ENCODE results near the gene CAMK2G.

CAMK2G gene

DNA sequence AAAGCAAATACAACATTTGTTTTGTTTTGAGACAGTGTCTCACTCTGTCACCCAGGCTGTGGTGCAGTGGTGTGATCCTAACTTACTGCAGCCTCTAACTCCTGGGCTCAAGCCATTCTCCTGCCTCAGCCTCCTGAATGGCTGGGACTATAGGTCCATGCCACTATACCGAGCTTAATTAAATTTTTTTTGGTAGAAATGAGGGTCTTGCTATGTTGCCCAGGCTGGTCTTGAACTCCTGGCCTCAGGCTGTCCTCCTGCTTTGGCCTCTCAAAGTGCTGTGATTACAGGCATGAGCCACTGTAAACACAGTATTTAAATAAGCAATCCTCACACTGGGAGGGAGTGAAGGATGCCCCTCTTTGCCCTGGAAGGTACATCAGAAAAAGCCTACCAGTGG is 4.0 kb upstream of the CAMK2G start:
- DNase-seq = no peak

DNA sequence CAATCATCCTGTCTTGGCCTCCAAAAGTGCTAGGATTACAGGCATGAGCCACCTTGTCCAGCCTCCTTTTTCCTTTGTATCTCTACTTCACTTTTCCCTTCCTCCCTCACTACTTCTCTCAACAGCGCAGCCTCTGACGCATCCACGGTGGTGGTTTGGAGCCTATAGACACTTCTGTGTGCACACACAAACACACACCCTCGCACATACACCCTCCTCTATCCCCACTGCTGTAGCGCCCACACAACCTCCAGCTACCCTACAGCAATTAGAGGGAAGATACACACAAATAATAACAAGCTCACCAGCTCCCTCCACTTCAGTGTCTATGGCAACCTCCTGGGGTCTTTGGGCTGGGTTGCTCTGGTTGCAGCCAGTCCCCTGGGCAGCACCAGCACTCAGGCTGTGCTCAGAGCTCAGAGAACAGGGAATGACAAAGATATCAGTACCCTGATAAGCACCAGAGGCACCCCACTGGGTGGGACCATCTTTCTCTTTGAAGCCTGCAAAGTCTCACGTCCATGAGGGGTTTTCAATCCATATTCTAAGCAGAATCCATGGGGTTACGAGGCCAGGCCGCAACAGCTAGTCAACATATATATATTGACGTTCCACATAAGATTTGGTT is 3.3 kb upstream of the CAMK2G start:
- no peak for DNase-seq

DNA sequence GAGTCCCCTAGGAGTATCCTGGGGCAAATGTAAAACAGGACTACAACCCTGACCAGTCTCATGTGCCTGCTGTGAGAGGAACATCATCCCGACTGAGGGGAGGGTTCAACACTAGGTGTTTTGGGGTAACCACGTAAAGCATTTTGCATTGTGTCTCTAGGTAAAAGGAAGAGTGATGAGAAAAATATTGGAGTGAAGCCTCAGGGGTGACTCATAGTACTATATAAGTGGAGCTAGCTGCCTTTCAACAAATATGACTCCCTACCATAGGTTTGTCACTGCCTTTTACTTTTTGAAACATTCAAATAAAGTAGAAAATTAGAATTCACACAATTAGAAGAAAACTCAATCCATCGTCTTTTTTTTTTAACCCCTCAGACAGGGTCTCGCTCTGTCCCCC is 2.6 kb upstream of the CAMK2G start:
- DNase-seq = peak; percentile 48

DNA sequence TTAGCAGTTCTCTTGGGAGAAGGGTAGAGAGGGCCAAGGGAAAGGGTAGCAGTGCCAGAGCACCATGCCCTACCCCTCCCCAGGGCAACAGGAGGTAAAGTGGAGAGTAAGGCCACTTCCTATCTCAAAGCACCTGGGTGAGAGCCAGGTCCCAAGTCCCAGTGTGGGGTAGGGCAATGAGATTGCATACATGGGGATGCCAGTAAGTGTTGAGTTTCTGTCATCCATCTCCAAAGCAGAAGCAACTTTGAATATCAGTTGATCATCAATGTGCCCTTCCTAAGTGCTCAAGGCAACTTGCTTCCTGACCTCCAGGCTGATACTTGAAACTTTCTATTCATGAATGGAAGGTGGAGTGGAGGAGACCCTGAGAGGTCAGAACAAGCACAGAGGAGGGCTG is 2.2 kb upstream of the CAMK2G start:
- DNase-seq = no peak

DNA sequence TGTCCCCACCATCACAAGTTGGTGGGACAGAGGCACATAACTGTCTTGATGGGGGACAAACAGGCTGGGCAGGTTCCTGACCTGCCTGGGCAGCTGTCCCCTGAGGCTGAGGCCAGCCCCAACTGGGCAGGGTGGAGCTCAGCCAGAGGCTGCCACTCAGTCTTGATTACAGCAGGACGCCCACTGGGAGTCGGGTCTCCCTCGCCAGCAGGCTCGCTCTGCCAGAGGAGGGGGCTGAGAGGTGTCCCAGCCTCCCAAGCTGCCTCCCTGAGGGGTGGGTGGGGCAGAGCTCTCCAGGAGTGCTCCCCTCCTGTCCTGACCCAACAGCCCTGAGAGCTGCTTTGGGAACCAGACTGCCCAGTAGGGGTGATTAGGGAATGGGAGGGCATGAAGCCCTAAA is 1.8 kb upstream of the CAMK2G start:
- DNase-seq = no peak

DNA sequence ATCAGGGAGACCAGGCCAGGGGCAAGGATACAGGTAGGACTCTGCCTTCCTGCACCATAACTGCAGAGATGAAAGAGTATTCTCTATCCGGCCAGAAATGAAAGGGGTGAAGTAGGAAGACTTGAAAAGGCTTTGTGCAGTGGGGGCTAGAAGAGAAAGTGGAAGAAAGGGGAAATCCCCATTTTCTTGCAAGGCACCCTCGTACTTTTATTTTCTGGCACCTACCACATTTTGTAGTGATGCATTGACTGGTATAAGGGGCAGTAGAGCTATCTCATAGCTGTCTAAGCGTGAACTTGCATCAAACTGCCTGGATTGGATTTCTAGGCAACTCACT is 752 bp upstream of the CAMK2G start:
- DNase-seq = no peak

DNA sequence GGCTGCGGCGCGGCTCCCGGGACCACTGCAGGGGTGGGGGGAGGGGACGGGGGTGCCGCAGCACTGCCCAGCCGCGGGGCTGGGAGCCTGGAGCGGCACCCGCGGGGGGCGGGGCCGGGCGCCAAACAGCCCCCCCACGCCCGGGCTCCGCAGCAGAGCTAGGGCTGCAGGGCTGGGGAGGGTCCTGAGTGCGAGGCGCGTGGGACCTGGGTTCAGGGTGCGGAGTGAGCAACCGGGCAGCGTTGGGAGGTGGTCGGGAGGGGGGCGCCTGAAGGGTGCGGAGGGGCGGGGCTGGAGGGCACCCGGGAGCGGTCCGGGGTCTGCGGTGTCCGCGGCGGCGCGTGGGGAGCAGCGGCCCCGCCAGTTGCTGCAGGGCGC is 528 bp downstream of the CAMK2G start:
- DNase-seq = no peak

DNA sequence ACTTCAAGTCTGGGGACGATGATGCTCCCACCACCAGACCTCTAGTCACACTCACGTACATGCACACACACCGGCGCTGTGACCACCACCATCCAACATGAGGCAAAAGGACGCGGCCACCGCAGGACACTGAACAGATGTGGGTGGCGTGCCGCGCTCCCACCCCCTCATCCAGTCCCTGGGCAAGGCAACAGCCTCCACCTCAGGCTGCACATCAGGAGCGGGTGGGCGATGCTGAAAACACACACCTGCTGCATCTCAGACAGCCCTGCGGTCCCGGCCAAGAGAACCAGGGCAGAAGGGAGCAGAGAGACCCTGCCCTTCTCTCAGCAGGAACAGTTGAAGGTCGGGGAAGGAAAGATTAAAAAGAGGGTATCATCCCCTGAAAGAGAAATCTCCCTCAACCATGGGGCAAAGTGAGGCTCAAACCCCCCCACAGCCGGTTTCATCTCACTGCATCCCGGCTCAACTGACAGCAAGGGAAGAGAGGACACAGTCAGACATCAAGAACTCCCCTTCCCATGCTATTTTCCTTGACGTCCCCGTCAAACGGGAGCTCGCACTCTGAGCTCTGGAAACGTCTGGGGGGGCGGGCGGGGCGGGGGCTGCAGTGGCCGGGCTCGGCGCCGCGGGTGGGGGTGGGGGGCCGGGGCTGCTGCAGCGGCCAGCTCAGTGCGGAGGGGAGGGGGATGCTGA is 1.1 kb downstream of the CAMK2G start:
- DNase-seq = no peak

DNA sequence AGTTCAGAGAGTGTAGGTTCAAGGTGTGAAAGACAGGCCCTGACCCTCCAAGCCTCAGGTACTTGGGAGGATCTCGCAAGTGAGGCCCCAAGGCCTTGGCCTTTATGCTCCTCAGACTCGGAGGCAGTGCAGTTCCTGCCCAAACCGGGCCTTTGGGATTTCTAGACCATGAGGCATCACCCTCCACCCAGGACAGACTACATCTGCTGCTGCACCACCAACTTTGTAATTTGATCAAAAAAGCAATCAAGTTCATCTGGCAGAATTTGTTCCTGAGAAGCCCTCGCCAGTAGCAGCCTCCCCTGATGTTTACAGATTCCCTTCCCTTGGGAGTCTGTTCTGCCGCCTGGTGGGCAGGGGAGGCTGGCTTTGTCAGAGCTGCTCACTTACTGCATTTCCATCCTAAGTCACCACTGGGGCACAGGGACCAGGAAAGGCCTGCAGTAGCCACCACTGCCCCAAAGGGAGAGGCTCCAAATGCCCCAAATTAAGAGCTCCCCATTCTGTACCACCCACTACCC is 2.1 kb downstream of the CAMK2G start:
- peak; percentile 48 for DNase-seq

DNA sequence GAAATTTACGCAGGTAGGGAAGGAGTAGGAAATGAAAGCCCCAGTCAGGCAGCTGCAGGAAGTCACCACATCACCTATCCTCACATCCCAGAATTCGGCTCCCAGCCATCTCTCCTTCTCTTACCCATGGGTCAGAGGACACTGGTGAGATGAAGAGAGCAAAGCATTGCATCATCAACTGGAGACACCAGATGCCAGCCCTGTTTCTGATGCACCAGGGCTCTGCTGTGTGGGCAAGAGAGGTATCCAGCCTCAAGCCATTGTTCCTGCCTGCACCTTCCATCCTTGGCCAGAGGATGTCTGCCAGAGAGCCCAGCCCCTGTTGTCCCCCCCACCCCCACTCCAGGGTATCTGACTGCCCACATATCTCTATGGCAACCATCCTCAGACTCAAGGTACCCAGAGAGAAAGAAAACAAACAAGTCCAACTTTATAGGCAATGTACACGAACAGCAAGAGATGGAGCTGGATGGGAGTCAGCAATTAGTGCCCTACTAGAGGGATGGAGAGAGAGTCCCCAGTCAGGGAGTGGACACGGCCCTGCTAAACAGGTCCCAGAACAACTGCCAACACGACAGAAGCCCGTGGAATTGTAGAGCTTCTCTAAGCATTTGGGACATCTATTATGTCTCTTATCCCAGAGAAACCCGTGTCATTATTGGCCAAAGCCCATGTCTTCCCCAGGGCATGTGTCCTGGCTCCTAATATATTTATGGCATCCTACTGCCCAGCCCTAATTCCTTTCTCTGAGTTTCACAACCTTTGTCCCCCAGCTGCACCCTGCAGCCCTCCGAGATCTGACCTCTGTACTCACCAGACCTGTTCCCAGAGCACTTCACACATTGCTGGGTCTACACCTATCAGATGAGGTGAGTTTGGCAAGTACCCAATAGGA is 2.8 kb downstream of the CAMK2G start:
- no peak for DNase-seq

DNA sequence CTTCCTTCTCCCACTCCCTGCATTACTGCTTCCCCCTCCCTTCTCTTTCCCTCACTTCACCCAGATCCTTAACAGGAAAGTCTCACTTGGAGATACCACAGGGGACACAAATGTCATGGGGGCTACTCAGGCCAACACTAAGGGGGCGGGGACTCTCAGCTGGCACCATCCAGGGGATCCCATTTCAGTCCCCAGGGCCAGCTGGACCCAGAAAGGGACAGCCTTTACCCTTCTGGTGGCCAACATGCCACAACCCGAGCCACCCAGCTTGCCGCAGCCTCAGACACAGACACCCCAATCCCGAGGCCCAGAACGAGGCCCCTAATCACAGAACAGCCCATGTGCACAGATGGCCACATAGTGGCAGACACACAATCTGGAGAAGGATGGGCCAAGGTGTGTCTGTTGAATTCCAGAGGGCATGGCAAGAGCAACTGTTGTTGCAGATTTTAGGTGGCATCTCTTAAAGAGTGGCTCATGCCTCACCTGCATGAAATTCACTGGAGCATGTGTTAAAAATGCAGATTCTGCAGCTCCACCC is 5.6 kb downstream of the CAMK2G start:
- no peak for DNase-seq

DNA sequence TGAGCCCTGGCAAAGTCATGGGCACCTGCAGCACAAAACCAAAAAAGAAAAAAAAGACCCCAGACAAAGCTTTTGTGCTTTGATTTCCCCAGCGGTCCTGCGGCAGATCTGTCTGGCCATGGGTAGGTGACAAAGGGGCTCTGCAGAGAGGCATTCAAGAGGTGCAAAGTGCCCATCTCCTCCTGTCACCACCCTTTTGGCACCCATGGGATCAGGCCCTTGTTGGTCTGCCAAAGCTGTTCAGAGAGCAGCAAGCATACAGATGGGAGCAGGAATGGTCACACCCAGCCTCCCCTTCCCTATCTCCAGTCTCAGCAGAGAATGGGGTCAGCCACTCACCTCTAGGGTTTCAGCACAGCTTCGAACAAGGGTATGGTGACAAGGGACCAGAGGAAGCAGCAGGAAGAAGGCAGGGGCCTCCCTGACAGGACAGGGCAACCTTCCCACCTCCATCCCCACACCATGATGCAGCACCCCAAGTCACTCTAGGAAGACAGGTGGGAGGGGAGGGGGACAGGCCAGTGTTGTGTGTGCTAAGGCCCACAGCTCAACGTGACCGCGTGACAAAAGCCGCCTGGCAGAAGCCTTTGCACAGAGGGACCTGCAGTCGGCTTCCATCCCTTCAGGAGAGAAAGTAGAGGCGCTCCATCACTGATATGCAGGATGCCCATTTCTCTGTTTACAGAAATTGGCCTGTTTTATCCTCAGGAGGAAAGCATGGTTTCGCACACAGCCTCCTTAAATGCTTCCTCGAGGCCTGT is 6.3 kb downstream of the CAMK2G start:
- no peak for DNase-seq

DNA sequence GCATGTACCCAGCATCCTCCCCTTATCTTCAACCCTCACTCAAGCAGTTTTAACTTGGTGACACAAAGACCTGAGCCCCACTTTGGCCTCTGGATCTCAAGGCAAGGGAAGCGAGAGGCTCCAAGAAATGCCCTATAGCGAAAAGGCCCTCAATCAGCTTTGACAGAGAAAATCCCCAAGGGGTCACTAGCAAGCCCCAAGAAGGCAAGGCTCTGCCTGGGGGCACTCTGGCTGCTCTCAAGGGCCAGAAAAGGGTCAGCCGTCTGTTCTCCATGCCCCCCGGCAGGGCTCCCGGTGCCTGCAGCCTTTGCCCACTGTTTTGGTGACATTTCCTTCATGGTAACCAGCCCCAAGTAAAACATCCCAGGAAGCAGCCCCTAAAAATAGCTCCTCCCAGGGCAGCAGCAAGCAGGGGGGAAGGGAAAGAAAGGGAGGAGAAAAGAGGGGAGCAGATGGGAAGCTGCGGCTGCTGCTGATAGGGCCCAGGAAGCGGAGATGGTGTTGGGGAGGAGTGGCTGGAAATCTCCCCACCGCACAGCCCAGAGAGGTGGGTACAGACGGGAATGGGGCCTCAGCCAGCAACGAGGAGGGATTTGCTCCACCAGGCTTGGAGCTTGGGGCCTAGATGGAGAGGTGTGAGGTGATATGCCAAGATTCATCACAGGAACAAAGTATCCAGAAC is 7.1 kb downstream of the CAMK2G start:
- DNase-seq = peak; percentile 44

DNA sequence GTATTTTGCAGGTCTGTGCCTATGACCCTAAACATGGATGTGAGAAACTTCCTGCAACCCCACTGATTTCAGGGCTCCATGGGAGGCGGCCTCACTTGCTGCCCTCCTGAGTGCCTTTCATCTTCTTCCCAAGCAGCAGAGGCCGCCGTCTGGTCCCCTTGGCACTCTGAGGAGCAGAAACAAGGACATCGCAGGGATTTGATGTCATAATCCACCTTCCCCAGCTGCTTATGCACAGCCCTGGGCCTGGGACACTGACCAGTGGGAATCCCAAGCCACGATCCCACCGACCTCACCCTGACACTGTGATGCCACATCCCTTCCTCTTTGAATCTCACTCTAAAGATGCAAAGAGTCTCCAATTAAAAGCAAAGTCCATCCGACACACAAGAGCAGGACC is 7.7 kb downstream of the CAMK2G start:
- no peak for DNase-seq

DNA sequence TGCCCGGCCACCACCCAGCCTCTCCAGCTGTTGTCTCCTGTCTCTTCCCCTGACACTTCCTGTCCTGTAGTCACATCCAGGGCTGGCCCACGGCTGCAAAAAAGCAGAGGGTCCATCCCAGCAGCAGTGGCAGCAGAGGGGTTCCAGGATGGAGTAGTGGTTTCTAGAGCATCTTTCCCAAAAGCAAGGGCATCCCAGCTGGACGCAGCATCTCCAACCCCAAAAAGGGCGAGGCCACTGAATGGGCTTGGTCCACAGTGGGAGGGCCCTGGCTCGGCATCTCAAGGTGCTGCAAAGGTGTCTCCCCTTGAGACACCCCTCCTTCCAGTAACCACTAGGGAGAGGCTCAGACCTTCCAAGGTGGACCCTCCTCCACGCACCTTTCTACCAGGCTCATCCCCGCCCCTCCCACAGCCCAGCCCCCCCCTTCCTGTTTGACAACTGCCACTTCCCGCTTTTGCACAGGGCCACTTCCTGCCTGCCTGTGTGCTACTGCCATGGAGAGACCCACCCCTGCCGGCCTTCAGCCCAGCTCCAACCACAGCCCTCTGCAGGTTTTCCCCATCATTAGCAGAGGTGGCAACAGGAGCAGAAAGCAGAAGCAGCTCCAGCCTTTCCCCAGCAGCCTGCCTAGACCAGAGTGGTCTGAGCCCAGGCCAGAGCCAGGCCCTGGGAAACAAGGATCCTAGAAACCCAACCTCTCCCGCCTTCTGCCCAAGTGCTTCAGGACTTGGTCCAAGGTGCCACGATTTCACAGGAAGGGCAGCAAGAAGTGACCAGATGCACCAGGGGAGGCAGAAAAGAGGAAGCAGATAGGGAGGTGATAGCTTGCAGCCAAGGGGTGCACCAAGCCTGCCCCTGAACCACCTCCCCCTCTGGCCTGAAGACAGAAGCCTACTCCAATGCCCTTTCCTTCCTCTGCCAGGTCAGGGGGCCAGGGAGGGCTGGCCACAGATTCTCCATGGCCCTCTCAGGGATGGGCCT is 8.6 kb downstream of the CAMK2G start:
- DNase-seq = no peak

DNA sequence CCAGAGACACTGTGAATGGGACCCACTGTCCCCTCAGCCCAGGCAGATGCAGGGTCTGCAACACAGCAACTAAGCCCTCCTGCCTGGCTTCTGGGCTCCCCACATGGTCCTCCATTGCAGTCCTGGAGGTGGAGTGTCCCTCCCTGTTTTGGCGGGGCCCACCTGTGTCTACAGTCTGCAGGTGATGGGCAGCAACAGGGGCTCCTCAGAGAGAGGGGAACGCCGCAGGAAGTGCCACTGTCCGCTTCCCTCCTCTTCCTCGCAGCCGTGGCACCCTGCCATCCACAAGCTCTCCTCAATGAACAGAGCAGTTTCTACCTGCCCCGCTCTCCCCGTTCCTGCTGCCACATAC is 9.3 kb downstream of the CAMK2G start:
- DNase-seq = no peak

DNA sequence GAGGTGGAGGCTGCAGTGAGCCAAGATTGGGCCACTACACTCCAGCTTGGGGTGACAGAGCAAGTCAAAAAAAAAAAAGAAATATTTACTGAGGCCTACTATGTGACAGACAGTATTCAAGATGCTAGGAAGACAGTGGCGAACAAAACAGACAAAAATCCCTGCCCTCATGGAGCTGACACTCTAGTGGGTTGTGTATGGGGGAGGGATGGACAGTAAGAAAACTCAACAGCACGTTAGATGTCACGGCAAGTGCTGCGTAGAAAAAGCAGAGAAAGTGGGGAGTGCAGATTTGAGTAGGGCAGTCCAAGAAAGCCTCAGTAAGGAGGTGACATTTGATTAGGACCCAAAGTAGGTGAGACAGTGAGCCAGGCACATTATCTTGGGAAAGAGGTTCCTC is 10.1 kb downstream of the CAMK2G start:
- DNase-seq = no peak

DNA sequence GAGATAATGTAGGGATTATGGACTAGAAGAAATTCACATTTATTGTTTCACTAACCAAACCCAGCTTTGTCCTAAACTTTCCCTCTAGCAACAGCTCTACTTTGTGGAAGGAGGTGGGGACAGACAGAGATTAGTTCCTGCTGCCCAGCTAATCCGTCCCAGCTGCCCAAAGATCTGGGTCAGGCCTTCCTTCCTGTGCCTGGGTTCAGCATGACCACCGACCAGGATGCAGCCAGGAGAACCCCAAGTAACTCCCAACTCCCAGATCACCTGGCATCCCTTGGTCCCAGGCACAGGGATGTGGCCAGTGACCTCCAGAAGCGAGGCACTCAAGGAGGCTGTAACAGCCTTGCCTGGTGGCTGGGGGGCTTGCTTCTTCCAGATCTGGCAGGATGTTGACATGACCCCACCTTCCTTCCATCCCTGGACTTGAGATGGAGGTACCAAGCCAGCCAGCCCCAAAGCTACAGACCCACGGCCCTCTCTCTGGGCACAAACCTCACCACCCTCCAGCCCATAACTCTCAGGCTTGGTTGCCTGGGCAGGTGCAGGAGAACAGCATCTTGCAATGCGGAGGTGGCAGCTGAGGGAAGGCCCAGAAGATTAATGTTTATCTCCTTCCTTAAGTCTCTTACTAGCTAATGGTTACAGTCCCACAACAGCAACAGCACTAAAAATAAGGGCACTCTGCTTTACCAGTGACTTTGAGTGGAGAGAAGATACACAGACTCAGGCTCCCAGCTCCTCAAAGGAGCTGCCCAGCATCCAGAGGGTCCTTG is 11.1 kb downstream of the CAMK2G start:
- no peak for DNase-seq

DNA sequence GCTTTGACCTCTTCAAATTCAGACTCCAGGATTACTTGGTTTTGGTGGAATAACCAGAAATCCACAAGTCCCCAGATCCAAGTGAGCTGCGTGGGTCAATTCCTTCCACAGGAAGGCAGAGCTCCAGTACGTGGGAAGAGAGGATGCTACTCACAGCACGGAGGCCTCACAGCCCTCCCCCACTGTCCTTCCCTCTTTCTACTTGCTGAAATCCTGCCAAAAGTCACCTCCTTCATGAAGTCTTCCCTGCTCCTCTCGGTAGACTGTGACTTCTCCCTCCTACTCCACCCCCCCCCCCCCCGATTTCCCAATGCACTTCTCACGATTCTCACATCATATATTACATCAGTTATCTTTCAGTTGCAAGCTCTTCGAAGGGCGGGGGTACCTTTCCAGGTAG is 12.3 kb downstream of the CAMK2G start:
- DNase-seq = no peak

DNA sequence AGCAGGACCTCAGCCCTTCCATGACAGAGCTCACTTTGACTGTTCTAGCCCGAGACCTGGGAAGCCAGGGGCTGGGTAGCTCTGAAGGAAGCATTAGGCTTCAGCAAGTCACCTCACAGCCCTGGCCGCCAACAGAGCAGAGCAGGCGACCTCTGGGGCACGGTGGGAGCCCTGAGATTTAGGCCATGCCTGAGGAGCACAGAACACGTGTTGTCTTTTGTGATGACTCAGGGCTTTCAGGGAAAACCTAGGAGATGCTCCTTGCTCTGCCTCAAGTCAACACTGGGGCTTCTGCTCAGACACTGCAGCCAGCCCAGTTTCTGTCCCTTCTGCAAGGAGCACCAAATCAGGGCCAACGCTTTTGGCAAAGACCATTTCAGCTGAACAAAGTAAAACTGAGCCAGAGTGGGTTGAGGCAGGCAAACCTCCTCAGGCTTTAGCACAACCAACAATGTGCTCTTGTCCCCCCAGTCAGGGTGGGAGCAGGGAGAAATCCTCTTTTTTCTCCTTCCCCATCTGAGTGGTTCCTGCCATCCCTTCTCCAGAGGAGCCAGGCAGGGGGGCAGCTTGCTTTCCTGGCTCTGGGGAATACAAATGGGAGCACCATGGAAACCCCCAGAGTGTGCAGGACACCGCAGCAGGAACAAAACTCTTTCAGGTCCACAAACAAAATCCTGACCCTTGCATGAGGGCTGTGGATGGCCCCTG is 14.4 kb downstream of the CAMK2G start:
- no peak for DNase-seq

Data from fibroblast of skin of right quadriceps (primary cell).